Measurements from ENCODE around the gene TDRKH.

The TDRKH gene

DNA sequence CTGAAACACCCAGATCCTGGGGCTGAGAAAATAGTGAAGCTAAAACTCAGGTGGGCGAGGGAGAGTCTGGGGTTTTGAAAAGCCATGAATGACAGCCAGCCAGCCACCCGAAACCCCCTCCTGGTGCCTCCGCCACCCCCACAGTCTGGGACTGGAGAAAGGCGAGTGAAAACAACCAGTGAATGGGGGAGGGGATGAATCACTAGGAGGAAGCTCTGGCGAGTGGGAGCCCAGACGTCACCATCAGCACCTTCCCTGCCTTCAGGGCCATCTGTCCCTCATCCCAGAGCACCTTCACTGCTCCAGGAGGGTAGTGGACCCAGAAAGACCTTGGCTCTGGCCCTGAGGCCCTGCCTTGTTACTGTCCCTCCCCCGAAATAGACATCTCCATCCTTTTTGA is 32.1 kb upstream of the TDRKH start:
- DNase-seq (ENCODE audit: low read depth, low spot score), result no peak

GRCh38 chr1:151820940-151821339 is 30.6 kb upstream of the TDRKH start:
- DNase-seq (ENCODE audit: low read depth, low spot score), result no peak

DNA sequence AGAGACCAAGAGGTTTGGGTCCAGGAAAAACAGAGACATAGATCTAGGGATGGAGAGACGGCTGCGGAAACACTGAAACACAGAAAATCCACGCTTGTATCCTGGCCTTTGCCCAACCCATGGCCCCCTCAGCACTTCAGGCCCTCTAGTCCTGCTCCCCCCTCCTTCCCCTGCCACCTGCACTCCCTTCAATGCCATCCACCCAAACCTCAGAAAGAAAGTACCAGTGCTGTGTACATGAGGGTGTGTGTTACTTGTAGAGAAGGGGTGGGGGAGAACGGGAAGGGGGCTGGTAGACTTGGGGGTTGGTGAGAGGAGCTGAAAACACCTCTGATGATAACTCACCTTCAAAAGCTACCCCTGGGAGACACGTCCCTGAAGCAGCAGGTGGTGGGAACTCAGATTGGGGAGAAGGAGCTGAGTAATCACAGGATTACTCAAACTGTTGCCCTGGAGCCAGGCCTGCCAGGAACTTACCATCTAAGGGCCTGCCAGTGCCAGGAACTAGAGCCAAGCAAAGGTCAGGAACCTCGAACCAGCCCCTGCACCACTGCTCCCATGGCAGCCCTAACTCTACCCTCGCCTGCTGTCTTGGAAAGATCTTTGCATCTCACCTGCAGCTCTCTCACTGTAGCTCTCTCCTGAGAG is 29.8 kb upstream of the TDRKH start:
- no peak for DNase-seq (ENCODE audit: low read depth, low spot score)

GRCh38 chr1:151819227-151819835 is 29.0 kb upstream of the TDRKH start:
- no peak for DNase-seq (ENCODE audit: low read depth, low spot score)

DNA sequence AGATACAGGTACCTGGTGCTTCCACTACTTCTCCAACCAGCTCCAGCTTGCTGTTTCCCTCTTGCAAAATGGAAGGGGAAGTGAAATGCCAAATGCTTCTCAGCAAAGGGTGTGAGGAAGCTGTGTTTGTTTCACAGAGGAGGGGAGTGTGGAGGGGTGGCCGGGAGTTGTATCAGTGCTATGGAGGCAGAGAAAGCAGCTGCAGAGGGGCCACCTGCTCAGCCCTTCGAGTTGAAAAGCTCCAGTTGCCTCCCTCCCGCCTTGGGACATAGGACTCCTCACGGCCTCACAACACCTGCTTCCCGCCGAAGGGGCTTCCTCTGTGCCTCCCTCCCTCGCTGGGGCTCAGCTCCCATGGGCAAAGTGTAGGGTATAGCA is 27.0 kb upstream of the TDRKH start:
- DNase-seq (ENCODE audit: low read depth, low spot score), result no peak

- DNase-seq (ENCODE audit: low read depth, low spot score), result no peak
Measured at GRCh38 chr1:151816548-151817352, 26.4 kb upstream of the TDRKH start.

GRCh38 chr1:151815716-151816327 is 25.5 kb upstream of the TDRKH start:
- DNase-seq (ENCODE audit: low read depth, low spot score), result no peak

GRCh38 chr1:151814971-151815545 is 24.8 kb upstream of the TDRKH start:
- no peak for DNase-seq (ENCODE audit: low read depth, low spot score)

GRCh38 chr1:151814426-151814825 is 24.1 kb upstream of the TDRKH start:
- DNase-seq (ENCODE audit: low read depth, low spot score), result no peak

DNA sequence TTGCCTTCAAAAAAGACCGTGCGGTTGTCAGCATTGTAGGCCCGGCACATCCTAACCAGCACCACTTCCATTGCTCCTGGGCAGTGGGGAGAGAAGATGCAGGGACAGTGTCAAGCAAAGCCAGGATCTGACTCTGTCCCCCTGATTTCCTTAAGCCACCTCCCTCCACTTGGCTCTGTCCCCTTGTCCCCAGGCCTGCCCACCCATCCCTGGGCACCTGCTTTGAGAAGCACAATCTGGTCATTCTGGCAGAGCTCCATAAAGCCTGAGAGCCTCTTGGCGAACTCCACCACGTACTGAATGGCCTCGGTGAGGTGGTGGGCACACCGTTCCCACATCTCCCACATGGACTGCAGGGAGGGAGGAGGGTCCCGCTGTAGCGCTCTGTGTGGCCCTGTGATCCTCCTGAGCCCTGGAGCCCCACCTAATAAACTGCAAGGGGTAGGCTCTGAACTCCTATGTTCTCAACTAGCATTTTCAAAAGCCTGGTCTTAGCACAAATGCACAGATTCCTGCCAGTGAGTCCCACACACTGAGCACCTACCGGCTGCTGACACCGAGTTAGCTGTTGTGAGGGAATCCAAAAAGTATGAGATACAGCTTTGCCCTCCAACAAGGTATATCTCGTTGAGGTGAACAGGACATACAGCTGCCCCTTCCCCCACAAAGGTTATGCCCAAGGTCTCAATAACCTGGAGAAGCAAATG is 23.1 kb upstream of the TDRKH start:
- no peak for DNase-seq (ENCODE audit: low read depth, low spot score)

DNA sequence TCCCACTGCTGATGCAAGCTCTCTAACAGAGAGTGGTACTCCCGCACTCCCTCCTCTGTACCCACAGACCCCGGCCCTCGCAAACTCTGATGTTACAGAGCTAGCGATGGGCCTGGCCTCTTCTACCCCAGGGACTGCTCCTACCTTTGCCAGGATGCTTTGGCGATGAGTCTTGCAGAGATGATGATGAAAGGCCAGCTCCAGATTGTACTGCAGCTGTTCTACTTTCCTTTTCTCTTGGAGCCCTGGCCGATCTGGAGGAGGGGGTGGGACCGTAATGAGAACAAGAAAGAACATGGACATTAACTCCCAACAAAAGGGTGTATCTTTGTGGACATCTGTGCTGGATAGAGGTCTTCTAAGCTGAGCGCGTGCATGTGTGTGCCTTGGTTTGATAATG is 20.9 kb upstream of the TDRKH start:
- DNase-seq (ENCODE audit: low read depth, low spot score), result no peak

GRCh38 chr1:151809985-151810556 is 19.8 kb upstream of the TDRKH start:
- DNase-seq (ENCODE audit: low read depth, low spot score), result no peak

- no peak for DNase-seq (ENCODE audit: low read depth, low spot score)
Measured at GRCh38 chr1:151809290-151809984, 19.1 kb upstream of the TDRKH start.

GRCh38 chr1:151807766-151808165 is 17.5 kb upstream of the TDRKH start:
- DNase-seq (ENCODE audit: low read depth, low spot score), result no peak

- DNase-seq (ENCODE audit: low read depth, low spot score), result no peak
Measured at GRCh38 chr1:151807131-151807530, 16.8 kb upstream of the TDRKH start.

DNA sequence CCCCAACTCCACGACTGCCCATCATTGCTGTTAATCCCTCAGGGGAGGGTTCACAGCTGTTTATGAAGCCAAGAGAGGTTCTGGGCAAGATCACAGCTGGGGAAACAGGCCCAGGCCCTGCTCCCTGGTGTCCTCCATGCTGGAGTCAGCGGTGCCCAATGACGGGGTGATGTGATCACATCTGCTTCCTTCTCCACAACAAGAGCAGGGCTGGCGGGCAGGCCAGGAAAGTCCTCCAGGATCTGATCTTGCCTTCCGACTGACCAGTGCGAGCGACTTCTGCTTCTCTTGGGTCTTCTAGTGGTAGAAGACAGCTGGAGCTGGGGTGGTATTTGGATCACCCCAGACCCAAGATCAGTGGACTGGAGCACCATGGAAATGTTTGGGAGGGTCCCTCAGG is 15.9 kb upstream of the TDRKH start:
- no peak for DNase-seq (ENCODE audit: low read depth, low spot score)

DNA sequence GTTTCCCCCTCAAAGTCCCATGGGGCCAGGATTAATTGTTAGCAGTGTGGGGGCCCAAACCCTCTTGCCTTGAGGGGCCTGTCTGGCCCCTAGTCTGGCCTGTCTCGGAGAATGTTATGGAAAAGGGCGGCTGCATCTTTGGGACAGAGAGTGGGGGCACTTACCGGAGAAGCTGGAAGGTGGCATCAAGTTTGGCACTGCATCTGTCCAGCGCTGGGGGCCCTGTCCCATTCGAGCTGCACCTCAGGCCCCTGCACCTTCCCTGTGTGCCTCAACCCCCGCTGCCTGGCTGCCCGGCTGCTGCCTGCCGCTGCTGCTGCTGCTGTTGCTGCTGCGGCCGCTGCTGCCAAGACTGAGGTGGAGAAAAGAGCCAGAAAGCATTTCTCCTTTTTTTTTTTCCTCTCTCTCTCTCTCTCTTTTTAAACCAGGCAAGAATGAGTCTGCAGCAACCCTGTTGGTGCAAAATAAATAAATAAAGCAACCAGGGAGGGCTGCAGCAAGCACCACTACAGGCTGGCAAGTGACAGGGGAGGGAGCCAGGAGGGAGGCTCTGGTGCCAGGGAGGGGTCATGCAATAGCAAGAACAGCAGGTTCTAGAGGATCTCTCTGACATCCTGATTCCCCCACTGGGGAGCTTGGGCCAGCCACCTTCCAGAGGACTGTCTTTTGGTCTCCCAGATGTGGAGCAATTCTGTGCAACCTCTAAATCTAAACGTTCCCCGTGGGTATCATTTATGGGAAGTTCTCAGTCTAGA is 14.9 kb upstream of the TDRKH start, which contains the start of gene LINGO4:
Gene LINGO4, minus strand, starts transcription at position 354 of the 755 bp plus-strand sequence. CDS start 2,715 bp downstream, outside the sequence.
- no peak for DNase-seq (ENCODE audit: low read depth, low spot score)

DNA sequence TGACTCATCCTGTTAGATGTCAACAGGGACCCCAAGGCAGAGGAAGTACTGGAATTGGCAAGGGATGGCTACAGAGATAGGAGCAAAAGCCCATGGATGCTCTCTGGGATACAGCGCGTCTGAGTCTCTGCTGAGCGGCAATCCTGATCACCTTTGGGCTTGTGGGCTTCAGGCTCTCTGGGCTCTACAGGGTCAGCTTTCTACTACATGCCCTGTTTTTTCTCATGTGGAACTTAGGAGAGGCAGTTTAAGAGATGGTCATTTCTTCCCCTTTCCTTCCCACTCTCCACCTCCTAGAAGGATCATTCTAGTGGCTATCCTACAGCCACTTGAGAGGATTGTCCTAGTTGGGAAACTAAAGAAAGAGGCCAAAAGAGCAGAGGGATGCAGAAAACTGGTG is 13.6 kb upstream of the TDRKH start:
- DNase-seq (ENCODE audit: low read depth, low spot score), result no peak

DNA sequence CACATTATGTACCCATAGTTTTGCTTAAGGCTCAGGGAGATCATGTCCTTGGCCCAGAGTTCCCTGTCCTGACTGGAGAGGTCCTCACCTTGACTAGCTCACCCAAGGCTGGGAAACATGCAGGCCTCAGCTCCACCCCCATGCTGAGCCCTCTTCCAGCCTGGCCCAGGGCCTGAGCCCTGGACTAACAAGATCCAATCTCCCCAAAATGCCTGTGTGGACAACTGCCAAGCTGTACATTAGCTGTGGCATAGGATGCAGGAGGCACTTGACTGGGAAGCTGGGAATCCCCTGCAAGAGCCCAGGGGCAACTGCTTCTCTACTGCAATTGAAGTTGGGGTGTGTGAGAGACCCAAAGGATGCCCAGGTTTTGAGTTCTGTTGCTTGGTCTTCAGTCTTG is 12.9 kb upstream of the TDRKH start:
- no peak for DNase-seq (ENCODE audit: low read depth, low spot score)

GRCh38 chr1:151802372-151802771 is 12.1 kb upstream of the TDRKH start:
- no peak for DNase-seq (ENCODE audit: low read depth, low spot score)
